HG03108 (cell line): ENCODE measurements around the gene FBLN2.

Source experiments
- ATAC-seq: cut with Tn5 transposase; IDR thresholded peaks from one replicate; pipeline ENCODE4 v1.9.1; 2021; ENCODE audit warnings: moderate library complexity; ENCODE audit not compliant: unreplicated experiment

Gene FBLN2

GRCh38 chr3:13579063-13579462, 30.1 kb downstream of the FBLN2 start:
- ATAC-seq = no peak

GRCh38 chr3:13580256-13581023, 31.5 kb downstream of the FBLN2 start:
- ATAC-seq = no peak

DNA sequence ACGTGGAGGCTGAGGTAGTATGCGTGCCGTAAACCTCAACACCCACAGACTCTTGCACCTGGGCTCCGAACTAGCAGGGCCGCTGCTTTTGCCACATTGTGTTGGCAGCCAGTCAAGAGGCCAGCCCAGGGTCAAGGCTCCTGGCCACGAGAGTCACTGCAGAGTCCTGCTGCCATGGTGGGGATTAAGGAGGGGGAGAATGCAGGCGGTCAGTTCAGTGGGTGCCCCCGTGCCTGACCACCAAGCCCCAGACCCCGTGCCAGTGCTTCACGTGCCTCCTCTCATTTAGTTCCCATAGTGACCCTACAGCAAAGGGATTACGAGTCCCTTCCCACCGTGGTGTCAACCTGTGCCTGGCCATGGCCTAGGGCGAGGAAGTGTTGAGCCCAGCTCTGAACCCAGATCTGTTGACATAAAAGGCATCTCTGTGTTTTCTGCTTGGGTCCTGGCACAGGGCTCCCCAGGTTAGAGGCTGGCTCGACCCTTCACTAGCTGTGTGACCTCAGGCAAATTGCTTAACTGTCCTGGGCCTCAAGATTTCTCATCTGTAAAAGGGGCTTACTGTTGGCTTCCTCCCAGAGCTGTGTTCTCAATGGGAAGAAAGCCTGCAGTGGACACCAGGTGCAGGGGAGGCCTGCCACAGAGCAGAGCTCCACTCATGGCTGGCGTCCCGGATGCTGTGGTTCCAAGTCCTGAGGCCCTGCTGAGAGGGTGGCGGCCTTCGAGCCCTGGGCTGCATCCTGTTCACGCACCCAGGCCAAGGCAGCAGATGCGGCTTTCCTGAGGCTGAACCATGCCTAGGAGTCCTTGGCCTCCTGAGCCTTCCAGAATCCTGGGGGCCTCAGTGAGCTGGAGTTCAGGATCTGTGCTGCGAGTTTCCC, 32.8 kb downstream of the FBLN2 start:
- ATAC-seq = no peak

- no peak for ATAC-seq
Measured at GRCh38 chr3:13582366-13583250, 33.7 kb downstream of the FBLN2 start.

- no peak for ATAC-seq
Measured at GRCh38 chr3:13583251-13584180, 34.6 kb downstream of the FBLN2 start.

DNA sequence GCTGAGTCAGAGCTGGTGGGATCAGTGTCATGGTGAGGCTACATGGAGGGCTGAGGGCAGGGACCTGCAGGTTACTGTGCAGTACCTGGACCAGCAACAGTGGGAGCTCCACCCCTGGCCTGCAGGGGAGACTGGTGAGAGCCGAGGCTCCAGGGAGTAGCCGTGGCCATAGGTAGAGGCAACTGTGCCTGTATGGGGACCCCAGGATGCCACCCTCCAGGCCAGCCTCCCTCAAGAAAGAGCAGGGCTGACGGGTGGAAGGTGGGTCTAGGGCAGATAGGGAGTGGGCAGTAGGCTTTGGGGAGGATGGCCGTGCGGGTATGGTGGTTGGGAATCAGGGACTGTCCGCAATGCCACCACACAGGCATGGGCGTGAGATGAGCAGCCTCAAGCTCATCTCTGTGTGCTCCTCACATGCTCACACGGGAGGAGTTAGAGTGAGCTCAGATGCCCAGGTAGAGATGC, 35.5 kb downstream of the FBLN2 start:
- ATAC-seq = no peak

GRCh38 chr3:13584901-13585300, 36.0 kb downstream of the FBLN2 start:
- ATAC-seq = no peak

- no peak for ATAC-seq
Measured at GRCh38 chr3:13587442-13587841, 38.5 kb downstream of the FBLN2 start.

GRCh38 chr3:13588221-13588701, 39.3 kb downstream of the FBLN2 start:
- no peak for ATAC-seq

GRCh38 chr3:13588993-13589392, 40.1 kb downstream of the FBLN2 start:
- no peak for ATAC-seq

DNA sequence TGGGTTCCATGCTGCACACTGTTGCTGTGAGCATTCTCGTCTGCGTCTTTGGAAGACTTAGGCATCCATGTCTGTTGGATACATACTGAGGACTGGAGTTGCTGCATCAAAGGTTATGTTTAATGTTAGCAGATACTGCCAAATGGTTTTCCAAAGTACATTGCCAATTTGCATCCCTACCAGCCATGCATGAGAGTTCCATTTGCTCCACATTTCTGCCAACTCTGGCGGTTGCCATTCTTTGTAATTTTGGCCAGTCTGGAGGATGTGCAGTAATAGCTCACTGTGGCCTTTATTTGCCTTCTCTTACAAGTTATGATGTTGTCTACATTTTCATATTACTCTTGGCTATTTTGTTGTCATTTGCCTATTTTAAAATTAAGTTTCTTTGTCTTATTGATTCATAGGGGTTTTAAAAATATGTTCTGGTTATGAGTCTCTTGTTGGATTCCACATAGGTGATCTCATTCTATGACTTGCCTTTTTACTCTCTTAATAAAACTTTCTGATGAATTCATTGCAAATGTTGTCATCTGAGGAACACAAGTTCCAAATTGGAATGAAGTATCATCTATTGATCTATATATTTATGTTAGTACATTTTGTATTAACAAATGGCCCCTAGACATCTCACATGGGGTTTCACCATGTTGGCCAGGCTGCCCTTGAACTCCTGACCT, 42.1 kb downstream of the FBLN2 start:
- ATAC-seq = no peak

- no peak for ATAC-seq
Measured at GRCh38 chr3:13593615-13594014, 44.7 kb downstream of the FBLN2 start.

DNA sequence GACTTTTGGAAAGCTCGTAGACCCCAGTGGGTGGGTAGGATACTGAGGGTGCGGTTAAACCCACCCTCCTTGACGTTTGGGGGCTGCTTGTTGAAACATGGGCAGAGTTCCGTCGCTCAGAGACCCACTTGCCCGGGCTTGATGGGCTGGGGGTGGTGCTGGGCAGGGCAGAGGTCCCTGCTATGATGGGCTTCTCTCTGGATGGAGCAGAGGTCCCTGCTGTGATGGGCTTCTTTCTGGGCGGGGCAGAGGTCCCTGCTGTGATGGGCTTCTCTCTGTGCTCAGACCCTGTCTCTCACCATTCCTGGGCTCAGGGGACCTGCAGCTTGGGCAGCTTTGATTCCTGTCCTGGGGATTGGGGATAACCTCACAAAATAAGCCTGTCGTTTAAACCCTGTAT, 45.2 kb downstream of the FBLN2 start:
- no peak for ATAC-seq

GRCh38 chr3:13594991-13595421, 46.1 kb downstream of the FBLN2 start:
- ATAC-seq = no peak

DNA sequence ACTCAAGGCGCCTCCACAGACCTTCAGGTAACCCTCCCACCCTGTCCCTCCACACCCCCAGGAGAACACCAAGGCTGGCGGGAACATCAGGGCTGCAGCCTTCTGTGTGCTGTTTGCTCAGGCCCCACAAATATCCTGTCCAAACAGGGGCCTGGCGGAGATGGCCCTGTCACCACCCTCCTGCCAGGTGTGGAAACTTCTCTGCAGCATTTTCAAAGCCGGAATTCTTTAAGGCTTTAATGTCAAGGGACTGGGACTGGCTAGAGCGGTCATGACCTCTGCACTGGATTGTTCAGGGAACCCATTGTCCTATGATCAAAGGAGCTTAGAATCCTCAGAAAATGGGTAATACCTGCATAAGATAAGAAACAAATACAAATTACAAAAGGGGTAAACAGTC, 46.6 kb downstream of the FBLN2 start:
- ATAC-seq = no peak

GRCh38 chr3:13596426-13597205, 47.7 kb downstream of the FBLN2 start:
- no peak for ATAC-seq

DNA sequence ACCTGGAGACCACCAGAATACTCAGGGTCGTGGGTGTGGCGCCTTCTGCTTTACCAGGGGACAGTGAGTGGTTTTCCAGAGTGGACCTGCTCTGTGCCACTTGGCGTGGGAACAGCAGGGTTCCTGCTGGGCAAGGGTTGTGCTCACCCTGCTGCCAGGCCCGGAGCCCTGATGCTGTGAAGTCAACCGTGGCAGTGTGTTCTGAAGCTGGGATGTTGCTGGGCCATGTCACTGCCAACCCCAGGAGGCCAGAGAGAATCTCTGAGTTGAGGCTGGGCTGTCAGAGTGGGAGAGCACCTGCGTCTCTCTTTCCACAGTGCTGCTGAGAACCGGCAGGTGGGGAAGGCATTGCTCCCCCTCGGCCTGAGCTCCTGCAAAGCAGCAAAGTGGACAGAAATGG, 48.7 kb downstream of the FBLN2 start:
- no peak for ATAC-seq

DNA sequence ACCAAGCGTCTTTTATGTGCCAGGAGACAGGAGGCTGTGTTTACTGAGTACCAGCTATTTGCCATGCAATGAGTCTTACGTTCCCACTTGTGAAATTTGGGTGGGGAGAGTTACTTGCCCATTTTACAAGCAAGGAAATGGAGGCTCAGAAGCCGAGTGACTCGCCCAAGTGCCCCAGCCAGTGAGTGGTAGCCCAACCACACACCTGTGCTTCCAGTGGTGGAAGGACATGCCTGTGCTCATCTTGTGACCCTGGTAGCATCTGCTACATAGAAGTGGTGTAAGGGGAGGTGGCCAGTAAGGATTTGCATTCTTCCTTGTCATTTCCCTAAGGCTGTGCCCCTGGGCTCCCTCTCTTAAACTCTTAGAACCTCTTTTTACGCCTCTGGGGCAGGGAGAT, 49.3 kb downstream of the FBLN2 start:
- no peak for ATAC-seq
